ENCODE measurements around the gene DIP2A.

The DIP2A gene

GRCh38 chr21:46543306-46543705 is 84.6 kb downstream of the DIP2A start:
- TF ChIP-seq CTCF (IDR thresholded peaks at IDR 0.05; ENCODE audit: low read depth, low read length, poor library complexity, severe bottlenecking) (no peak), EZH2phosphoT487 (IDR thresholded peaks at IDR 0.05; ENCODE audit: borderline replicate concordance, low read length) (no peak)
- peaks cover 6% of the 10 kb centered on the region; the same call in 1 of the 2 replicates for H3K36me3 ChIP-seq (ENCODE audit: control insufficient read depth, low read length)

GRCh38 chr21:46544003-46544402 is 85.3 kb downstream of the DIP2A start:
- peaks cover 6% of the 10 kb centered on the region; the same call in 1 of the 2 replicates for H3K36me3 ChIP-seq (ENCODE audit: control insufficient read depth, low read length)
- 0 out of 2 replicates have a peak, but pooled peaks cover under 1% of the 10 kb centered on the region for H3F3A ChIP-seq (ENCODE audit: control insufficient read depth, insufficient read depth)
- no peak overlapping the region for H3K27ac ChIP-seq (ENCODE audit: low read depth, low read length)
- H3K79me2 ChIP-seq (ENCODE audit: control insufficient read depth, low read length), result no peaks in the 10 kb centered on the region
- no peaks in the 10 kb centered on the region for H3K4me1 ChIP-seq (ENCODE audit: control insufficient read depth, low read length)
- H3K27me3 ChIP-seq (ENCODE audit: control insufficient read depth, low read length), result no peaks in the 10 kb centered on the region
- H3K9me2 ChIP-seq (replicated peaks; ENCODE audit: control insufficient read depth, low read length), result no peaks in the 10 kb centered on the region
- TF ChIP-seq EZH2phosphoT487 (IDR thresholded peaks at IDR 0.05; ENCODE audit: borderline replicate concordance, low read length) (no peak), CTCF (IDR thresholded peaks at IDR 0.05; ENCODE audit: low read depth, low read length, poor library complexity, severe bottlenecking) (no peak)
- no peaks in the 10 kb centered on the region for H4K20me1 ChIP-seq (ENCODE audit: control insufficient read depth, insufficient read depth, low read depth, low read length)
- H3K4me2 ChIP-seq (ENCODE audit: low read length), result no peak overlapping the region
- no peak overlapping the region for H3K4me3 ChIP-seq (ENCODE audit: low read length)
- no peaks in the 10 kb centered on the region for H3K9me3 ChIP-seq (ENCODE audit: control insufficient read depth, insufficient read depth, low read length)

More at GRCh38 chr21:46543306-46543705, 84.6 kb downstream of the DIP2A start:
- Histone ChIP-seq H3K4me1 (ENCODE audit: control insufficient read depth, low read length) (no peaks in the 10 kb centered on the region), H3K4me2 (ENCODE audit: low read length) (no peak overlapping the region), H3K27ac (ENCODE audit: low read depth, low read length) (no peak overlapping the region), H3F3A (ENCODE audit: control insufficient read depth, insufficient read depth) (no peaks in the 10 kb centered on the region), H3K4me3 (ENCODE audit: low read length) (no peak overlapping the region), H3K9me2 (replicated peaks; ENCODE audit: control insufficient read depth, low read length) (no peaks in the 10 kb centered on the region), H3K27me3 (ENCODE audit: control insufficient read depth, low read length) (no peaks in the 10 kb centered on the region), H3K79me2 (ENCODE audit: control insufficient read depth, low read length) (no peaks in the 10 kb centered on the region), H3K9me3 (ENCODE audit: control insufficient read depth, insufficient read depth, low read length) (no peaks in the 10 kb centered on the region), H4K20me1 (ENCODE audit: control insufficient read depth, insufficient read depth, low read depth, low read length) (no peaks in the 10 kb centered on the region)

- no peak overlapping the region for H3K4me2 ChIP-seq (ENCODE audit: low read length)
- peaks cover 6% of the 10 kb centered on the region; the same call in 1 of the 2 replicates for H3K36me3 ChIP-seq (ENCODE audit: control insufficient read depth, low read length)
- H3K9me3 ChIP-seq (ENCODE audit: control insufficient read depth, insufficient read depth, low read length), result no peaks in the 10 kb centered on the region
Observed at GRCh38 chr21:46544824-46545223, 86.1 kb downstream of the DIP2A start.

More at GRCh38 chr21:46544824-46545223, 86.1 kb downstream of the DIP2A start:
- Histone ChIP-seq H3K9me2 (replicated peaks; ENCODE audit: control insufficient read depth, low read length) (no peaks in the 10 kb centered on the region), H3K27me3 (ENCODE audit: control insufficient read depth, low read length) (no peaks in the 10 kb centered on the region), H3K27ac (ENCODE audit: low read depth, low read length) (no peak overlapping the region), H3K79me2 (ENCODE audit: control insufficient read depth, low read length) (no peaks in the 10 kb centered on the region), H3F3A (ENCODE audit: control insufficient read depth, insufficient read depth) (0 out of 2 replicates have a peak, but pooled peaks cover 2% of the 10 kb centered on the region), H3K4me1 (ENCODE audit: control insufficient read depth, low read length) (no peaks in the 10 kb centered on the region), H3K4me3 (ENCODE audit: low read length) (no peak overlapping the region), H4K20me1 (ENCODE audit: control insufficient read depth, insufficient read depth, low read depth, low read length) (no peaks in the 10 kb centered on the region)
- TF ChIP-seq EZH2phosphoT487 (IDR thresholded peaks at IDR 0.05; ENCODE audit: borderline replicate concordance, low read length), result no peak
- no peak for TF ChIP-seq CTCF (IDR thresholded peaks at IDR 0.05; ENCODE audit: low read depth, low read length, poor library complexity, severe bottlenecking)
